ENCODE measurements around the gene FAM193A.

Gene FAM193A

GRCh38 chr4:2688281-2688680, 151.8 kb downstream of the FAM193A start:
- TF ChIP-seq CTCF (IDR thresholded peaks at IDR 0.05; ENCODE audit: low read depth, low read length, missing control alignments) = no peak
- H3K4me3 ChIP-seq (replicated peaks; ENCODE audit: low read depth, low read length) = no peak overlapping the region
- DNase-seq (ENCODE audit: extremely low read depth, low read depth) = no peak

GRCh38 chr4:2688697-2689096, 152.2 kb downstream of the FAM193A start:
- H3K4me3 ChIP-seq (replicated peaks; ENCODE audit: low read depth, low read length) = no peak overlapping the region
- DNase-seq (ENCODE audit: extremely low read depth, low read depth) = no peak
- TF ChIP-seq CTCF (IDR thresholded peaks at IDR 0.05; ENCODE audit: low read depth, low read length, missing control alignments) = no peak

- no peak overlapping the region for H3K4me3 ChIP-seq (replicated peaks; ENCODE audit: low read depth, low read length)
- DNase-seq (ENCODE audit: extremely low read depth, low read depth) = peak; percentile 16
- no peak for TF ChIP-seq CTCF (IDR thresholded peaks at IDR 0.05; ENCODE audit: low read depth, low read length, missing control alignments)
Measured at GRCh38 chr4:2689114-2689513, 152.7 kb downstream of the FAM193A start.

GRCh38 chr4:2689825-2690700, 153.6 kb downstream of the FAM193A start:
- no peak for TF ChIP-seq CTCF (IDR thresholded peaks at IDR 0.05; ENCODE audit: low read depth, low read length, missing control alignments)
- DNase-seq (ENCODE audit: extremely low read depth, low read depth) = no peak
- no peak overlapping the region for H3K4me3 ChIP-seq (replicated peaks; ENCODE audit: low read depth, low read length)

GRCh38 chr4:2691313-2691712, 154.9 kb downstream of the FAM193A start:
- TF ChIP-seq CTCF (IDR thresholded peaks at IDR 0.05; ENCODE audit: low read depth, low read length, missing control alignments) = no peak
- H3K4me3 ChIP-seq (replicated peaks; ENCODE audit: low read depth, low read length) = no peak overlapping the region
- no peak for DNase-seq (ENCODE audit: extremely low read depth, low read depth)

- no peak for DNase-seq (ENCODE audit: extremely low read depth, low read depth)
- TF ChIP-seq CTCF (IDR thresholded peaks at IDR 0.05; ENCODE audit: low read depth, low read length, missing control alignments) = no peak
- no peak overlapping the region for H3K4me3 ChIP-seq (replicated peaks; ENCODE audit: low read depth, low read length)
Measured at GRCh38 chr4:2691952-2692435, 155.5 kb downstream of the FAM193A start.

All from HFF-Myc (cell line).